HG03442 (cell line): ENCODE results near the gene CHID1.

Source experiments
- ATAC-seq: cut with Tn5 transposase; IDR thresholded peaks from one replicate; pipeline ENCODE4 v1.9.1; 2021; ENCODE audit warnings: mild to moderate bottlenecking, moderate library complexity; ENCODE audit not compliant: unreplicated experiment

Gene CHID1

GRCh38 chr11:910044-910588 lies 494 bp downstream of the CHID1 start:
- no peak for ATAC-seq

GRCh38 chr11:909406-909805 lies 1.2 kb downstream of the CHID1 start:
- ATAC-seq = no peak

DNA sequence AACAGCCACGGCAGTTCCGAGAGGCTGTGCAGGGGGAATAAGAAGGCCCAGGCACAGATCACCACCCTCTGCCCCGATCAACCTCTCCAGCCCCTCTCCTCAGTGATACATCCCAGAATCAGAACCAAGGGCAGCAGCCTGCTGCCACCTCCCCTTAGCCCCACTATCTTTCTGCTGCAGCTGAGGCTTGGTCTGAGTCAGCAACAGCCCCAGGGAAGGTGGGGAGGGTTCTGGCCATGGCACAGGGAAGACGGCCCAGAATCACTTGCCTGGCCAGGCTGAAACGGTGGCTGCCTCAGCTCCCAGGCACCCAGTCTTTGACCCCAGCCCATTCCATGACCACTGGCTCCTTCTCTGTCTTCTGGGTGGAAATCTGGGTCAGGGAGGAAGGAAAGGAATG lies 2.3 kb downstream of the CHID1 start:
- ATAC-seq = no peak

DNA sequence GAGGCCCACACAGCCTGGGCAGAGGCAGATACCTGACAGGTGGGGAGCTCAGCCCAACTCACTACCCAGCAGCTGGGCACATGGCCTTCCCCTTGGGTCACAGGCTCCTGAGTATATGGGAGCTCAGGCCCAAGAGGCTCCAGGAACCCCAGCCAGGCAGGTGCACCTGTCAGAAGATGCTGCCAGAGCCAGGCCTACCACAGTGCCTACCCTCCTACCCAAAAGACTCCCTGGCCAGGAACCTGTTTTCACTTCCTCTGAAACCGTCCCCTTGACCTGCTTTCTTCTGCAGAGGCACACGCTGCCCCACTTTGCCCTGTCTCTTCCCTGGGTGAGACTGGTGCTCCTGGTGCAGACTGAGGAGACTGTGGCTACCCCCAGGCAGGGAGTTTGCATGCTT lies 2.9 kb downstream of the CHID1 start:
- ATAC-seq = no peak

- ATAC-seq = no peak
These were observed 4.7 kb downstream of the CHID1 start for GRCh38 chr11:905952-906351.

- no peak for ATAC-seq
These were observed 6.2 kb downstream of the CHID1 start for GRCh38 chr11:904380-904779.

DNA sequence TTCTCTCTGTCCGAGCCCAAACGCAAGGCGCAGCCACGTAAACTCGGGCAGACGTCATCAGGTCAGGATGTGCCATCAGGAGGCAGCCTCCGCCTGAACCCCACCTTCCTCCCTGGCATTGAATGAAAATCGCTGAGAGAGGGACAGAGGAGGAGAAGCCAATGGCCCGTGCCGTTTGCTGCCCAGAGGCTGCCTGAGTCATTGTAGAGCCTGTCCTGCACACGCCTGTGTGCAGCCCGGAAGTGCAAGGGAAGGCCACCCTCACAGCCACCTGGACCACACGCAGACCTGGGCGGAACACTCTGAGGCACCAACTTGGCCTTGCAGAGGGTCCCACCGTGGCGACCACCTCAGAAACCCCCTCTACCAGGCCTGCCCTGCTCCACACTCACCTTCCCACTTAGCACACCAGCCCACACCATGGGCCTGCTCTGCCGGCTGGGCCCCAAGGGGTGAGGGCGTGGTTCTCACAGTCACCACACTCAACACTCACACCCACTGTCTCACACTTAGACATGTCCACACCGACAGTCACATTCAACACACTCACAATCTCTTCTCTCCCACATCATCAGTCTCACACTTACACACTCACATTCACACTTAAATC lies 9.1 kb downstream of the CHID1 start:
- ATAC-seq = no peak

DNA sequence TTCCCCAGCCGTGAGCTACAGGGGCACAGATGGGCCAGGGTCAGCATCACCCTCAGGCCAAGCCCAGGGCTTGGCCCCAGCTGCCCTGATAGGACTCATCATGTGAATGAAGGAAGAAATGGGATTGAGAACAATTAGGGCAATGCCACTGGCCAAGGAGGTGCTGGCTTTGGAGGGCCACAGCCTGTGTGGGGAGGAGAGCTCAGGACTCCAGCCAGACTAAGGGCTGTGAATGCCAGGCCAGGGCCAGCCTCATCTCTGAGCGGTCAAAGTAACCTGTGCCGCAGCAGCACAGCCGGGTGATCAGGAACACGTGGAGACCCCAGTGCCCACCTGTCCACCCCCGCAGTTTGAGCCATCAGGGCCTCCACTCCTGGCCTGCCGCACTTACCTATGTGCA lies 10.1 kb downstream of the CHID1 start:
- ATAC-seq = no peak

DNA sequence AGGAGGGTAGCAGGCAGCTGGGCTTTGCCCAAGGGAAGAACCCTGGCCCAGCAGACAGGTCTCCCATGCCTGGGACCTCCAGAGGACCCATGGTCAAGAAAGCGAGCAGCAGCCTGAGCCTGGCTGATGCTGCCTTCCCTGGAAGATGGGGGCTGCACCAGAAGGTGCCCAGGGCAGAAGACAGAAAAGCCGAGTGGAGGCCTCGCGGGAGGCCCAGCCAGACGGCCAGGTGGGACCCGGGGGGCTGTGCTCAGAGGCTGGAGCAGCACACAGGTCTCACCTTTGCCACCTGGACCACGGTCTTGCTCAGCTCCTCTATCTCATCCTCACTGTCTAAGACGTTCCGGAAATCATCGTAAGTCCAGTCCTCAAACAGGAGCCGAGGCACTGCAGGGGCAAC lies 10.9 kb downstream of the CHID1 start:
- no peak for ATAC-seq

DNA sequence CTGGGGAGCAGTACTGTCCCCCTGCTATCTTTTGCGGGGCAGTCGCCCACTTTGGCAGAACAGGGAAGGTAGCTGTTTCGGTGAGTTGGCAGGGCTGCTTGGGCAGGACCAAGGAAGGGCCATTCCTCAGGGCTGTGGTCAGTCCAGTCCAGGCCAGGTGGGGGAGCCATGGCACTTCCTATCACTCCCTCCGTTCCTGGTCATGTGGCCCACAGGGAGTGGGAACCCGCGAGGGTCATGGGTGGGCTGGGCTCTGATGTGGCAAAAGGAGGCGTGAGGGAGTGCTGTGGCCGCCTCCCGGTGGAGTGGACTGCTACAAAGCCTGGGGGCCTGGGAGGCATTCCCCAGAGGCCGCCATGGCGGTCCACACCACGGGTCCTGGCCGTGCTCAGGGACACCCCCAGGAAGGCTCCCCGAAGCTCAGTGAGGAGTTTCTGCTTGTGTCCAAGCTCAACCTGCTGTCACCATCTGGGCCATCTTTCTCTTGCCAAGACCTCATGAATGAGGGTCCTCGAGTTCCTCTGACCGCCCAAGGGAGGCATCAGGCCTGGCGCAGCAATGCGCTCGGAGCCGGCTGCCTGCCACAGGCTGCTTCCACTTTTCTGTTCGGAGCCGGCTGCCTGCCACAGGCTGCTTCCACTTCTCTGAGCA lies 11.9 kb downstream of the CHID1 start:
- no peak for ATAC-seq

DNA sequence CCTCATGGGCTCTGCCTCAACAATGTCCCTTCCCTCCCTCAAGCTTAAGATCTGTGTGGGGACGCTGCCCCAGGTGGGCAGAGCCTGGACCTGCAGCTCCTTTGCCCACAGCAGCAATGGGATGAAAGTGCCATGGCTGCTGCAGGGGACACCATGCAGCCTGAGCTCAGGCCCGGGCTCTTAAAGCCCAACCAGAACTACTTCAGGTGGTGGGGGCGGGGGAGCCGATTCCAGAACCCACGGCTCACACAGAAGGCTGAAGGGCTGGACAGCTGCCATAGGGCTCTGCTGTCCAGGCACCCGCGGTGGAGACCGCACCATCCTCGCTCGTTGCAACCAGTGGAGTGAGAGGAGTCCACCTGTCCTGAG lies 12.5 kb downstream of the CHID1 start:
- ATAC-seq = no peak

DNA sequence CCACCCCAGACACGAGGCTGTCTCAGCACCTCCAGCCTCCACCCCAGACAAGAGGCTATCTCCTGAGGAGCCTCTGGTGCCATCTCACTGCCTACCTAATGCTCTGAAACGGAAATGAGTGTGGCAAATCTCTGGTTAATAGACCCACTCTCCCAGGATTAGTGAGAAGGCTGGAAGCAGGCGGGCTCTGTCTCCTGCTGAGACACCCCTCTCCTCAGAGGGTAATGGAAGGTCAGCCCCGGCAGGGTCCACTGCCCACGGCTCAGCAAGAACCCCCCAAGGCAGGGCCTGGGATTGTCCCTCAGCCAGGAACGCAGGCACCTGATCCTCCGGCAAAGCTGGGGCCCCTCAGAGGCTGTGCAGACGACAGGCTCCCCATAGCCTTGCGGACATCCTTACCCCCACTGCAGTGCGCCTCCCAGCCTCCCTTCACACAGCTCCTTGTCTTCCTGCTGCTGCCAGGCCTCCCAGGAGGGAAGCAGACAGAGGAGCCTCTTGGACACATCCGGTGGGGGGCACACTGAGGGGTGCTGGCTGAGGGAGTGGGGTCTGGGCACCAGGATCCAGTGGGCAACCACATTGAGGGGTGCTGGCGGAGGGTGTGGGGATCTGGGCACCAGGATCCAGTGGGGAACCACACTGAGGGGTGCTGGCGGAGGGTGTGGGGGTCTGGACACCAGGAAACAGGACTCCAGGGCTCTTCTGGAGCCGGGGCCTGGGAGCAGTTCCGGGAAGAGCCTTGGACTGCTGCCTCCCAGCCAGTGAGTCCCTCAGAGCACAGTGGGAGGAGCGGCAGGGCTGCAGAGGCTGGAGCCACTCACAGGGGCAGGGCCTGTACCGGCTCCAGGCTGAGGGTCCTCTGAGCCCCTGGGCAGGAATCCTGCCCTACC lies 13.1 kb downstream of the CHID1 start:
- no peak for ATAC-seq

DNA sequence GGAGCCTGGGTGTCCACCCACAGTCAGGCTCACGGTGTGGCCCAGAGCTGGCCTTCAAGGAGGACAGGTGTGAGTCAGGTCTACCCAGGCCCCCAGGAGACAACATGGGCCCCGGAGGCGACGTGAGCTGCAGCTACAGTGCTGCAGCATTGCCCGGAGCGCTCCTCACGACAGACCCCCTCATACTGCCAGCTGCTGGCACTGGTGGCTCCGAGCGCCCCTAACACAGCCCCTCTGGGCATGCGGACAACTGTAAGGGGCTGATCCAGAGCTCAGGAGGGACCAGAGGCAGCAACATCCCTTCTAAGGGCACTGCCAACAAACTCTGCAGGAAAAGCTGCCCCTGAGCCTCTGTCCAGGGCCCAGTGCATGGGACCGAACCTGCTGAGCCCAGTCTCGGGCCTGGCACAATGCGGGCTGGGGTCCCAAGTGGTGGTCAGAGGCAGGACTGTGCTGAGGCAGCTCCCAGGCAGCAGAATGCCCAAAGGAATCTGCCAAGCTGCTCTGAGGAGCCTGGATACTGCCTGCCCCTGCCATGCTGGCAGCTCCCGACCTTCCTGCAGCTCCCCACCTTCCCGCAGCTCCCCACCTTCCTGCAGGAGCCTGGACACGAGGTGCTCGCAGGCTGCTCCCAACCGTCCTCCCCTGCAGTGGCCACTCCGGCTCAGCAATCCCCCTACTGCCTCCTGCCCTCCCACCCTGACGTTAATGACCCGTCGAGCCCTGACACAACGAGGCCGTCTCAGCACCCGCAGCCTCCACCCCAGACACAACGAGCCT lies 15.1 kb downstream of the CHID1 start:
- no peak for ATAC-seq

- no peak for ATAC-seq
These were observed 15.9 kb downstream of the CHID1 start for GRCh38 chr11:894575-895201.

DNA sequence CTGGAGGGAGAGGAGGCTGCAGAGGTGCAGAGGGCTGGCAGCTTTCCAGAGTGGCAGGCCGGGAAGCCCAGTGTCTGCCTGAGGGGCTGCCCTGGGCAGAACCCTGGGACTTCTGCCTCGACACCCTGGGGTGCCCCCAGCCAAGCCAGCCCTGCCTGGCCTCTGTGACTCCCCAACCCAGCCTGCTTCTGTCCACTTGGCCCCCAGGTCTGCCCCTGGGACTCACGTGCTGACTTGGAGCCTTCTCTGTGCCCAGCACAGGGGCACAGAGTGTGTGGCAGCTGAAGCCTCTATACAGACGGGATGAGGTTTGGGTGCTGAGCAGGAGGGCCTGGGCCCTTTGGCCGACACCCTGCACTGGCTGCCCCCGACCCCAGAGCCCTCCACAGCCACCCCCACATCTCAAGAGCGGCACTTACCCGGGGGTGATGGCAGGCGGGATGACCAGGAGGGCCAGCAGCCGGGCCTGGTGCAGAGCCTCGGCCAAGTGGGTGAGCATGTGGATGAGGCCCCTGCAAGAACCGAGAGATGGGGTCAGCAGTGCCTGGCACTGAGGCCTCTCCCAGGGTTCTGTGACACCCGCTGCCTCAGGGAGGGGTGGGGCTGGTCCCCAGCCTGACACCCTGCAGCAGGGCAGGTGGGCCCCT lies 17.5 kb downstream of the CHID1 start:
- ATAC-seq = no peak

DNA sequence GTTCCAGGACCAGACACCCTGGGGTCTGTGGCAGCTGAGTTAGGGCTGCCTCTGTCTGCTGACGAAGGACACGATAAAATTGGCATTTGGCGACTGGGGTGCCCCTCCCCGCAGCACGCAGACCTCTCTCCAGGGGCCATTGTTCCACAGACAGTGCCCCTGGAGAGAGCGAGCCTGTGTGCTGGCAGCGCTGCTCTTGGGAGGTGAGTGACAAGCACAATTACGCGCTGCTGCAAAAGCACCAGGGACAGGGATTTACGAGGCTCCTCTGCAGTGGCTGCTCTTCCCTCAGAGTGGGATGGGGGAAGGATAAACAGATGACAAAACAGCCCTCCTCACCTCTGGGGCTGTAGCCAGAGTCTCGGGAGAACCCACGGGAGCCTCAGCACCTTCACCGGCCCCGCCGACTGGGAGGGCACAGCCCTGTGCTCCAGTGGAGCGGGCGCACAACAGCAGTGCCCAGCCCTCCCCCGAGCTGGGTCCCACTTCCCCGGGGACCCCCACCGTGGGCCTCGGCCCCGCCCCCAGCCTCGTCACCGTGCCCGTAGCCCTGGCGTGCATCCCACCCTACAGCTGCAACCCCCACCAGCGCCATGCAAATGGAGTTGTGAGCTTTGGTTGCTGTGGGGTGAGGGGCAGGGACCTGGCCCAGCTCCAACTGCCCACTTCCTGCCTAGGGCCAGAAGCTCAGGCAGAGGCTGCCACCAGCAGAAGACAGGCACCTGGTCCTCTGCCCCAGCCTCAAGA lies 19.6 kb downstream of the CHID1 start:
- no peak for ATAC-seq

- ATAC-seq = no peak
These were observed 20.7 kb downstream of the CHID1 start for GRCh38 chr11:889687-890475.

- no peak for ATAC-seq
These were observed 21.4 kb downstream of the CHID1 start for GRCh38 chr11:889257-889656.
